GM19372 (cell line): ENCODE data around the gene SLC6A4.

Experiments used
- ATAC-seq: cut with Tn5 transposase; IDR thresholded peaks from one replicate; pipeline ENCODE4 v1.9.1; 2021; ENCODE audit warnings: mild to moderate bottlenecking, low read depth, moderate library complexity; ENCODE audit not compliant: unreplicated experiment

The SLC6A4 gene

GRCh38 chr17:30235386-30236296 lies at the start of gene SLC6A4:
Gene SLC6A4 (minus strand): TSS chr17:30235697. CDS start chr17:30221958, 13,739 bp downstream.
- ATAC-seq = no peak

DNA sequence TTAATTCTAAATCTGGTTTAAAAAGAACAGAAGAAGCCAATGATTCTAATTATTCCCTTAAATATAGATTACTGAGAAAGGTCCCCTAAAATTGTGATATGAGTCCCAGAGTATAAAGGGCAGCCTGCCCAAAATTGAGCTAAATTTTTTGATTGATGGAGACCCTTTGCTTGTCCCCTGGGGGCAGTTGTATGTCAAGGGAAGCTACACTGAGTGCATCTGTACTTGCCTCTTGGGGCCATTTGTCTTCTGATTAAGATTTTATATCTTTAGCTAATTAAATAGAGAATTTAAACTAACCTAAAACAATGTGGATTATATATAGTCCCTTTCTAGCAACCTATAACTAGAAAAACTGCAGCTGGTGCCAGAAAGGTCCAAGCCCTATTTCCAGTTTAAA lies 43.7 kb upstream of the SLC6A4 start:
- no peak for ATAC-seq

DNA sequence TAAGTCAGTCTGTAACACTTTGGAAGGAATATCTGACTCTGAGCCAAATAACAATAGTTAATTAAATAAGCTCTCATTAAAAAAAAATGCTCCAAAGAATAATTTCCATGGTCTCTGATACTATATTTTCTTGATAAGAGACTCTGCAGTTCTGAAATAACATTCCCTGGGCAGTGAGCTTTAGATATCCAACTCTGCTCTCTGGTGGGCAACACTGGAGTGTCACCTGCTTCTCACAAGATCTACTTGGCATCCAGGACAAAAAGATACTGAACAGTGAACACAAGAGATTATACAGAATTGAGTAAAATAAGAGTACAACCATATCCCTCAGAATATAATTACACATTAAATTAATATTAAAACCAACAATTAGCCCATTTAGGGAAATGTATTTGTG lies 42.5 kb upstream of the SLC6A4 start:
- no peak for ATAC-seq

- ATAC-seq = no peak
Observed at GRCh38 chr17:30275911-30276310, 40.4 kb upstream of the SLC6A4 start.

DNA sequence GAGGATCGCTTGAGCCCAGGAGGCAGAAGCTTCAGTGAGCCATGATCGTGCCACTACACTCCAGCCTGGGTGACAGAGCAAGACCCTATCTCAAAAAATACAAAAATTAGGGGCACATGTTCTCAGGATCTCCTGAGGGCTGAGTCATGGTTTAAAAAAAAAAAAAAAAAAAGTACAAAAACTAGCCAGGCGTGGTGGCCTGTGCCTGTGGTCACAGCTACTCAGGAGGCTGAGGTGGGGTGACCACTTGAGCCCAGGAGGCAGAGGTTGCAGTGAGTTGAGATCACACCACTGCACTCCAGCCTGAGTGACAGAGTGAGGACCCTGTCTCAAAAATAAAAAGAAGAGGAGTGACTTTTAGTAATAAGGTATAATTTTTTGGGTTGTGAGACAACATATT lies 39.4 kb upstream of the SLC6A4 start:
- ATAC-seq = no peak

- no peak for ATAC-seq
Observed at GRCh38 chr17:30273373-30273772, 37.9 kb upstream of the SLC6A4 start.

GRCh38 chr17:30271102-30271501 lies 35.6 kb upstream of the SLC6A4 start:
- no peak for ATAC-seq

DNA sequence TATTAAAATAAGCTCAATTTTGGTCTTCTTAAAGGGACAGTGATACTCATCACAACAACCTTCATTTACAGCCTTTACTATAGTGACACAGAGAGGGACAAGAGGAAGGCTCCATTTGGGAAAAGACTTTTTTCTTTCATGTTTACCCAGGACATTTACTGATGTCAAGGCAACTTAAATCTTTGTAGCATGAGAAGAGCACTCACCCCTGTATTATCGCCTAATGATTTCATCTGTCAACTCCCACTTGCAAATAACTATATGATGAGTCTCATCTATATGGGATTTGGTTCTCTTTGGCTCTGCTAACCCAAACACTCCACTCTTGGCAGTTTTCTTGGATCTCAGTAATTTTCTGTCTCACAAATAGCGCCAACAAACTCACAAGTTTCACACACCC lies 32.1 kb upstream of the SLC6A4 start:
- no peak for ATAC-seq

DNA sequence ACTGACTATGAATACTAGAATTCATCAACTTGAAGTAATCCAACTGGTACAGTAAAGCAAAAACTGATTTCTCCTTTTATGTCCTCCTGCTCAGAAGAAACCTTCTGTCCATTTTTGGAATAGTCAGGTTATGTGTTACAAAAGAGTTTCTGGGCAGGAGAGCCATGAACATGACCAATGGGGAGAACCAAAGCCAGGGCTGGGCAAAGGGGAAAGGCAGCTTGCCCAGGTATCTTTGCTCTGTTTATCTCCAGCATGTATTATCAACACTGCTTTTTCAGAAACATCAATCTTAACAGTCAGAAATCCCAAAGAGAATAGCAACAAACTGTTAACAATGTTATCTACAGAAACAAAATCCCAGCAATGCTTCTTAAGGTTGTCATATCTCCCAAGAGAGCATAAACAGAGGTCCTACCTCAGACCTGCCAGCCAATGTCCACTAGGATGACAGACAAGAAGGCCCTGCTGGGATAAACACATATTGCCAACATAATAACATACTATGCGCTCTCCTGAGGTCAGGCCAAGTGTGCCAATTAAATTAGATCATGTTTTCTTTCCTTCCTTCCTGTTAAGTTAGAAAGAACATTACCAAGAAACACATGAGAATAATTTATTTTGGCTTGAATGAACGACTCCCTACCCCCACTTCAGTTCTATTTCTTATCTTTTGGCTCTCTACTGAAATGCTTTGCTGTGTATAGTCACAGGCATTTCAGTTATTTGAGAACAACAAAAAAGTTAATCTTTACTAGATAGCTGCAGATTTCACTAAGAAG lies 28.2 kb upstream of the SLC6A4 start:
- ATAC-seq = no peak

- no peak for ATAC-seq
Observed at GRCh38 chr17:30256756-30257506, 21.4 kb upstream of the SLC6A4 start.

- no peak for ATAC-seq
Observed at GRCh38 chr17:30254150-30254549, 18.7 kb upstream of the SLC6A4 start.

- ATAC-seq = no peak
Observed at GRCh38 chr17:30253312-30253711, 17.8 kb upstream of the SLC6A4 start.

- ATAC-seq = no peak
Observed at GRCh38 chr17:30251931-30252330, 16.4 kb upstream of the SLC6A4 start.

DNA sequence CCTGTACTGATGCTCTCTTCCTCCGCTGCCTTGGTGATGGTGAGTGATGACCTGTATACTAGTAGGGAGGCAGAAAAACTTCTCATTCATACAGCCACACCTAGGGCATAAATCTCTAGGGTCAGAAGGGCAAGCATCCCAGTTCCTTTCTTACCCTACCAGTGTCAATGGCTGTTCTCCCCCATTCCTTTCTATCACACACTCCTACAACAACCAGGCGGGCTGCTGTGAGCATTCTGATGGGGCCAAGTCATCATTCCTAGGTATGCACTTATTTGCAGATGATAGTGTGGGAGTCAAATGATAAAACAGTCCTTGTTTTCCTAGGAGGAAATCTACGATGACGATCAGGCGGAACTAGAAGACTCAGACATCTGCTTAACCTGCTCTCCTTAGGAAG lies 14.0 kb upstream of the SLC6A4 start:
- ATAC-seq = no peak

DNA sequence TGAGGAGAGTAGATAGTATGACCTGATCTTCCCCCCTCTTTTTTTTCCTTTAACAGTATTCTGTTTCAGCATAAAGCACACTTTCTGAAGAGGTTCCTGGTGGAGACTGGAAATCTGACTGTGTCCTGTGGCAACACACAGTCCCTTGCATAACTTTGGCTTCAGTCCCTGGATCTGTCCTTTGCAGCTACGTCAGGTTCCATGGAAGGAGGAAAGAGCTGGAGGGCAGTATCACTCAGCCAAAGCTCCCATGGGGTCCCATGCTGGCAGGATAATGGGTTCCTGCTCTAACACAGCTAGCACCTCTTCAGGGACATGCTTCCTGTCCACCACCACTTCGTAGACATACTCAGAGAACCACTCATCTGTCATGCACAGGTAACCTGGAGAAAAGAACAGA lies 13.3 kb upstream of the SLC6A4 start:
- ATAC-seq = no peak

DNA sequence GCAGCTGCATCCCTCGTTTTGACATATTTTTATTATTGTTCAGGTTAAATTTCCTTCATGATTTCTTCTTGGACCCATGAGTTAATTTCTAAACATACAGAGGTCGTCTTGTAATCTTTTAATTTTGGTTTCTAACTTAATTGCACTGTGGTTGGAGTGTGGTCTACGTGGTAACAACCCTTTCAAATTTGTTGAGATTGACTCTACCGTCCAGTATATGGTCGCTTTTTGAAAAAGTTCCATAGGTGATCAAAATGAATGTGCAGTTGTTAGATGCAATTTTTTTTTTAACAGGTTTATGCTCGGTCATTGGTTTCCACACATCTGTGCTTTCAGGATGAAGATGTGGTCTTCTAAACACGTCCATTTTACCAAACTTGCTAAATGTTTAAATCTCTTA lies 11.0 kb upstream of the SLC6A4 start:
- no peak for ATAC-seq

- ATAC-seq = no peak
Observed at GRCh38 chr17:30244853-30245385, 9.4 kb upstream of the SLC6A4 start.

DNA sequence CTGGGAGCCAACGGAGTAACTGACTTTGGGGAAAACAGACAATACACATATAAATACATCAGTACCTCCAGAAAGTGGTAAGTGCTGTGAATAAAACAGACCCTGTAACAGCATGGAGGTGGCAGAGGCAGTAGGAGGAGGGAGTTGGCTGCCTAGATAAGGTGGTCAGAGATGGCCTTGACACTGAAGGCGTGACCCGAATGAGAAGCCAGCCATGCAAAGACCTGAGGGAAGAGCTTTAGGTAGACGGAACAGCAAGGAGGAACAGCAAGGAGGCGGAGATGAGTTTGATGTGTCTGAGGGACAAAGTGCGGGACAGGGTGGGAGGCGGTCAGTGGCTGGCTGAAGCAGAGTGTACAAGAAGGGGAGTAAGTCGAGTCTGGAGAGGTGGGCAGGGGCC lies 8.1 kb upstream of the SLC6A4 start:
- no peak for ATAC-seq

GRCh38 chr17:30243002-30243401 lies 7.5 kb upstream of the SLC6A4 start:
- no peak for ATAC-seq

DNA sequence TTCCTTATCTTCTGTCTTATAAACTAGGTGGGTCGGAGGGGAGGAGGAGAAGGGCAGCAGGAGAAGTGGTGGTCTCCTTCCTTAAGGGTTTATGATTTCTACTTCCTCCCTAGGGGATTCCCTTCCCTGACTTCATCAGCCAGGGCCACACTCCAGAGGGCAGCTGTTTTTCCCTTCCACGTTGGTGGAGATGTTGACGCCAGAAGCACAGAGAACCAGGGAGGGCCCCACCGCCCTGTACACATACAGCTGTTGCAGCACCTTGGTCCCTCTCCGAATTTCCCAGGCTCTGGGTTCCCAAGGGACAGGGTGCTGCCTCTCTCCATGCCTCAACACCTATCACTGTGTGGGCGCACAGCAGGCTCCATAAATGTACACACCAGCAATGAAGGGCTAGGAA lies 5.6 kb upstream of the SLC6A4 start:
- ATAC-seq = no peak

- no peak for ATAC-seq
Observed at GRCh38 chr17:30240177-30240576, 4.7 kb upstream of the SLC6A4 start.
